IPS-20b (cell line): ENCODE data around the gene FDPS.
"Not testable (repeated sequence)": the region's sequence is repeated elsewhere in the genome, so short reads cannot be mapped to it uniquely, and the experiment has no call there.

ENCODE experiments used
- H3K27ac ChIP-seq: one replicate; pipeline ENCODE4 v1.5.1; 2013; ENCODE audit warnings: low read length
- H3K27me3 ChIP-seq: 2 replicates; pipeline ENCODE4 v1.6.1; 2013; ENCODE audit warnings: mild to moderate bottlenecking, low read length, inconsistent platforms; ENCODE audit not compliant: insufficient read depth
- H3K36me3 ChIP-seq: 2 replicates; pipeline ENCODE4 v1.6.1; 2013; ENCODE audit warnings: low read depth, mild to moderate bottlenecking, inconsistent platforms, low read length, moderate library complexity; ENCODE audit not compliant: insufficient read depth
- H3K4me1 ChIP-seq: 2 replicates; pipeline ENCODE4 v1.6.1; 2013; ENCODE audit warnings: mild to moderate bottlenecking, control low read depth, inconsistent platforms, low read length, moderate library complexity; ENCODE audit not compliant: insufficient read depth
- H3K4me3 ChIP-seq: 2 replicates; pipeline ENCODE4 v1.5.1; 2013; ENCODE audit warnings: mild to moderate bottlenecking, low read length, inconsistent platforms
- H3K9ac ChIP-seq: 2 replicates; pipeline ENCODE4 v1.6.1; 2013; ENCODE audit warnings: low read depth, mild to moderate bottlenecking, inconsistent platforms, low read length, moderate library complexity
- H3K9me3 ChIP-seq: 2 replicates; pipeline ENCODE4 v1.6.1; 2013; ENCODE audit warnings: mild to moderate bottlenecking, low read depth, low read length, inconsistent platforms; ENCODE audit not compliant: insufficient read depth

The FDPS gene

DNA sequence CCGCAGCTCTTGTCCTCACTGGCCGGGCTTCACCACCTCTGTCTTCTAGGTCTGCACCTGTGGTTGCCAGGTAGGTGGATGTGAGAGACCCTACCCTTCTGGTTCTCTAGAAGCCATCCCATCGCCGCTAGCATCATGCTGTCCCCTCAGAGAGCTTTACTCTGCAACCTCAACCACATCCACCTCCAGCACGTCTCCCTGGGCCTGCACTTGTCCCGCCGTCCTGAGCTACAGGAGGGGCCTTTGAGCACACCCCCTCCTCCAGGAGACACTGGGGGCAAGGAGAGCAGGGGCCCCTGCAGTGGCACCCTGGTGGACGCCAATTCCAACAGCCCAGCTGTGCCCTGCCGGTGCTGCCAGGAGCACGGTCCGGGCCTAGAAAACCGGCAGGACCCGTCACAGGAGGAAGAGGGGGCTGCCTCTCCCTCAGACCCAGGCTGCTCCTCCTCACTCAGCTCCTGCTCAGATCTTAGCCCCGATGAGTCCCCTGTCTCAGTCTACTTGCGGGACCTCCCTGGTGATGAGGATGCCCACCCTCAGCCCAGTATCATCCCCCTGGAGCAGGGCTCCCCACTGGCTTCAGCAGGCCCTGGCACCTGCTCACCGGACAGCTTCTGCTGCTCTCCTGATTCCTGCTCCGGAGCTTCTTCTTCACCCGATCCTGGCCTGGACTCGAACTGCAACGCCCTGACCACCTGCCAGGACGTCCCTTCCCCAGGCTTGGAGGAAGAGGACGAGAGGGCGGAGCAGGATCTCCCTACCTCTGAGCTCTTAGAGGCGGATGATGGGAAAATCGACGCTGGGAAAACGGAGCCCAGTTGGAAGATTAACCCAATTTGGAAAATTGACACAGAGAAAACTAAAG is 13.2 kb downstream of the FDPS start:
- Histone ChIP-seq H3K9ac (no peak overlapping the region; the same call in 1 of the 2 replicates), H3K4me1 (peaks cover 11% of the 10 kb centered on the region), H3K36me3 (peaks cover 42% of the 10 kb centered on the region), H3K27me3 (peaks cover 17% of the 10 kb centered on the region), H3K27ac (no peak overlapping the region), H3K9me3 (no peaks in the 10 kb centered on the region), H3K4me3 (peak overlapping the region; percentile 97)

- Histone ChIP-seq H3K4me3 (peak overlapping the region; percentile 97), H3K4me1 (peaks cover 11% of the 10 kb centered on the region), H3K9ac (no peak overlapping the region; the same call in 1 of the 2 replicates), H3K27ac (no peak overlapping the region), H3K9me3 (no peaks in the 10 kb centered on the region), H3K36me3 (peaks cover 43% of the 10 kb centered on the region), H3K27me3 (peaks cover 17% of the 10 kb centered on the region)
These were observed 13.9 kb downstream of the FDPS start for GRCh38 chr1:155322571-155322952.

DNA sequence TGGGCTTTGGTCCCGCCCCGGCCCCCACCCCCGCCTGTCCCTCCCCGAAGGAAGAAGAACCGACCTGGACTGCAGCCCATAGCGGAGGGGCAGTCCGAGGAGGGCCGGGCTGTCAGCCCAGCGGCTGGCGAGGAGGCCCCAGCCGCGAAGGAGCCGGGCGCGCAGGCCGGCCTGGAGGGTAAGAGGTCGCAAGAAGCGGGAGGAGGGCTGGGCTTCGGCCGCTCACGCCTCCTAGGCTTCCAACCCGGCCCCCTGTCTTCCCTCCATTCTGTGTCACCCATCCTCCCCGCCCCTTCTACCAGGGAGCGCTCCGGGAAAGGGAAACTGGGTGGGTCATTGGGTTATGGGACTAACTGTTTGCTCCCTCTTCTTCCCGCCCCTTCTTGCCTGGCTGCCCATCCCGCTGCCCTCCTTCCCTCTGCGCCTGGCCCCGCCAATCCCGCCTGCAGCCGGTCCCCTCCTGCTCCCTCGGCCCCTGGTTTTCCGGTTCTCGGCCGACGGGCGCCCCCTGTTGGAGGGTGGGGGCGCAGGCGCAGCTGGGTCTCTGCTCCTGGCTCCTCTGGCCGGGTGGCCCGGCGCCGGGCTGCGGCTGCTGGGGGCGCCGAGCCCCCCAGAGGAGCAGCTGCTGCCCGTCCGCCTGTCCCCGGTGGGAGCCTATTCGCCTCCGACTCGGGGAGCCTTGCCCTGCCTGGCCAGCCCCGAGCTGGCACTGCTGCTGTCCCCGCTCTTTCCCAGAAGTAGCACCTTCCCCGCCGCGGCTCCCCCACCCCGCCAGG is 14.5 kb downstream of the FDPS start:
- H3K4me1 ChIP-seq, result peaks cover 11% of the 10 kb centered on the region
- peaks cover 43% of the 10 kb centered on the region for H3K36me3 ChIP-seq

GRCh38 chr1:155323729-155324036 is 15.0 kb downstream of the FDPS start:
- Histone ChIP-seq H3K4me3 (peak overlapping the region; percentile 97), H3K27me3 (peaks cover 17% of the 10 kb centered on the region), H3K4me1 (peaks cover 11% of the 10 kb centered on the region), H3K27ac (peak overlapping the region; percentile 82), H3K9me3 (no peaks in the 10 kb centered on the region), H3K9ac (peak overlapping the region; percentile 89; the same call in 1 of the 2 replicates), H3K36me3 (peaks cover 43% of the 10 kb centered on the region)

More for the DNA sequence above, 14.5 kb downstream of the FDPS start:
- Histone ChIP-seq H3K27me3 (peaks cover 17% of the 10 kb centered on the region), H3K9me3 (no peaks in the 10 kb centered on the region), H3K9ac (peak overlapping the region; percentile 89; the same call in 1 of the 2 replicates), H3K27ac (no peak overlapping the region), H3K4me3 (peak overlapping the region; percentile 97)

GRCh38 chr1:155324037-155324716 is 15.5 kb downstream of the FDPS start:
- H3K27ac ChIP-seq, result peak overlapping the region; percentile 82
- no peaks in the 10 kb centered on the region for H3K9me3 ChIP-seq
- peak overlapping the region; percentile 97 for H3K4me3 ChIP-seq
- H3K4me1 ChIP-seq, result peaks cover 11% of the 10 kb centered on the region
- H3K9ac ChIP-seq, result peak overlapping the region; percentile 89; the same call in 1 of the 2 replicates
- peaks cover 38% of the 10 kb centered on the region for H3K36me3 ChIP-seq
- H3K27me3 ChIP-seq, result peaks cover 17% of the 10 kb centered on the region

DNA sequence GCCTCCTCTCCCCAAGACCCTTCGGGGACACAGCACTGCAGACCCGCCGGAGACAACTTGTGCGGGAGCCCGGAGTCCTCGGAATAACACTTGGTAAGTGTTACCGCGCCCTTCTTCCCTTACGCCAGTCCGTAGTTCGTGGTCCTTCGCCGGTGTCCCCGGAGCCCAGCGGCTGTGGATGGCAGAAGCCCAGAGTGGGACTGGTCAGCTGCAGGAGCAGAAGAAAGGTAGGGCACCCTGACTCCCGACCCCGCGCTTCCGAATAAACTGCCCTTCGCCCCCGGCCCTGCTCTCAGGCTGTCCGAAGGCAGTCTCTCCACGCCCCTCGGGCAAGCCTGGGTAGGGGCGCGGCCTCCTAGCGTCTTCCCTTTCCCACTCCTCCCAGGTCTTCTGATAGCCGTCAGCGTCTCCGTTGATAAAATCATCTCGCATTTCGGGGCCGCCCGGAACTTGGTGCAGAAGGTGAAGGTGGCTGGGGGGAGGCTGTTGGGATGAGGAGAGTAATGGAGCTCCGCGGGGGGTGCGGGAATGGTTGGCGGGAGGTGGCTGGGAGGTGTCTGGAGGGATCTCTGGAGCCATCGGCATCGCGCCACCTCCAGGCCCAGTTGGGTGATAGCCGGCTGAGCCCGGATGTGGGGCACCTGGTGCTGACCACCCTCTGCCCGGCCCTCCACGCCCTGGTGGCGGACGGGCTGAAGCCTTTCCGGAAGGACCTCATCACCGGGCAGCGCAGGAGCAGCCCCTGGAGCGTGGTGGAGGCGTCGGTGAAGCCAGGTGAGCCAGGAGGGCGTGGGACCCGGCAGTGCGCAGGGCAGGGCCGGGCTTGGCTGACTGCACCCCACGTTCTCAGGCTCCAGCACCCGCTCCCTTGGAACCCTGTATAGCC is 16.3 kb downstream of the FDPS start:
- Histone ChIP-seq H3K27me3 (peaks cover 17% of the 10 kb centered on the region), H3K36me3 (peaks cover 34% of the 10 kb centered on the region), H3K4me1 (peaks cover 11% of the 10 kb centered on the region), H3K9me3 (no peaks in the 10 kb centered on the region), H3K4me3 (peak overlapping the region; percentile 97), H3K9ac (peak overlapping the region; percentile 85), H3K27ac (no peak overlapping the region)

- Histone ChIP-seq H3K4me3 (peak overlapping the region; percentile 97; the same call in 1 of the 2 replicates), H3K27me3 (peaks cover 17% of the 10 kb centered on the region), H3K9ac (peak overlapping the region; percentile 85; the same call in 1 of the 2 replicates), H3K27ac (no peak overlapping the region), H3K4me1 (peaks cover 7% of the 10 kb centered on the region), H3K9me3 (no peaks in the 10 kb centered on the region), H3K36me3 (peaks cover 39% of the 10 kb centered on the region)
These were observed 16.9 kb downstream of the FDPS start for GRCh38 chr1:155325603-155325893.

DNA sequence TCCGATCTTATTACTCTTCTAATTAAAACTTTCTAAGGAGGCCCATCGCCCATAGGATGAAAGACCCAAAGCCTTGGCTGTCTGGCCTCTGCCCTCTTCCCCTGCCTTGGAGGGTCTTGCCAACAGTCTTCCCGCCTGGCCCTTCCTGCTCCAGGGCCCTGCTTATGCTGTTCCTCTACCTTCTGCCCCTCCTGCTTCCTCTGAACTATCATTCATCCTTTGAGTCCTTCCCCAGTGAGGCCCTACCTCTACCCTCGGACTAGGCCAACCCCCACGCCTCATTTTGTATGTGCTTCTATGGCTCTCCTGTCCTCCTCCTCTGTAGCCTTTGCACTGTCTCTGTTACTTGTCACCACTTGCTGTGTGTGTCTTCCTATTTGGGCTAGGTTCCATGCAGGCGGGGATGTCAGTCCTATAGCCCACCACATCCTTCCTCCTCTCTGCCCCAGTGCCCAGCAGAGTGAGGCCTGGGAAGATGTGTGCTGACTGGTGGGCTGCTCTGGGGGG is 17.4 kb downstream of the FDPS start:
- no peak overlapping the region for H3K9ac ChIP-seq
- H3K36me3 ChIP-seq, result peaks cover 44% of the 10 kb centered on the region
- H3K27me3 ChIP-seq, result peaks cover 15% of the 10 kb centered on the region
- peaks cover 7% of the 10 kb centered on the region for H3K4me1 ChIP-seq
- H3K4me3 ChIP-seq, result no peak overlapping the region; the same call in 1 of the 2 replicates
- H3K9me3 ChIP-seq, result no peaks in the 10 kb centered on the region
- no peak overlapping the region for H3K27ac ChIP-seq

GRCh38 chr1:155326631-155327037 is 18.0 kb downstream of the FDPS start:
- Histone ChIP-seq H3K27me3 (peaks cover 10% of the 10 kb centered on the region), H3K36me3 (peaks cover 49% of the 10 kb centered on the region), H3K9me3 (no peaks in the 10 kb centered on the region), H3K4me3 (no peak overlapping the region), H3K9ac (no peak overlapping the region), H3K4me1 (peaks cover 7% of the 10 kb centered on the region), H3K27ac (no peak overlapping the region)

DNA sequence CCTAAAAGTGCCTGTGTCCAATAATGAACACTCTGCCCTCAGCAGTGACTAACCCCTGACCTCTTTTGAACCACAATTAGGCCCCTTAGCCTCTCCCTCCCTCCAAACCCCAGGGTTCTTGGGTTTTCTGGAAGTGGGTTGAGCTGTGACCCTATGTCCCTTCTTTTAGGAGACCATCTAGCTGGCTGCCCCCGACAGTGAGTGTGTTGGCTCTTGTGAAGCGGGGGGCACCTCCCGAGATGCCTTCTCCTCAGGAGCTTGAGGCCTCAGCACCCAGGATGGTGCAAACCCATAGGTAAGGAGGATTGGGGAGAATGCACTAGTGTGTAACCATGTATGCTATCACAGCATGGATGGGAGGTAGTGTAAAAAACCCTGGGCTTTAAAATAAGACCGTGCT is 19.3 kb downstream of the FDPS start:
- Histone ChIP-seq H3K27ac (no peak overlapping the region), H3K9ac (no peak overlapping the region), H3K4me1 (no peaks in the 10 kb centered on the region), H3K27me3 (no peaks in the 10 kb centered on the region), H3K36me3 (peaks cover 49% of the 10 kb centered on the region), H3K4me3 (no peak overlapping the region), H3K9me3 (no peaks in the 10 kb centered on the region)

DNA sequence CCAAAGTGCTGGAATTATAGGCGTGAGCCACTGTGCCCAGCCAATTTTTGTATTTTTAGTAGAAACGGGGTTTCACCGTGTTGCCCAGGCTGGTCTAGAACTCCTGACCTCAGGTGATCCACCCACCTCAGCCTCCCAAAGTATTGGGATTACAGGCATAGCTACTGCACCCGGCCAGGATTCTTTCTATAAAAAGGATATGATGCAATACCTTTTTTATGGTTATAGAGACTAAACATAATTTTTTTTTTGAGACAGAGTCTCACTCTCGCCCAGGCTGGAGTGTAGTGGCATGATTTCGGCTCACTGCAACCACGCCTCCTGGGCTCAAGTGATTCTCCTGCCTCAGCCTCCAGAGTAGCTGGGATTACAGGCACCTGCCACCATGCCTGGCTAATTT is 20.2 kb downstream of the FDPS start:
- not testable (repeated sequence) for H3K9ac ChIP-seq, H3K27ac ChIP-seq, H3K27me3 ChIP-seq, H3K4me1 ChIP-seq, H3K4me3 ChIP-seq, H3K9me3 ChIP-seq
- H3K36me3 ChIP-seq, result peaks cover 53% of the 10 kb centered on the region
